ENCODE data around the gene CUX1.

GRCh38 chr7:102094316-102094650 lies 276.9 kb downstream of the CUX1 start:
- no peak for TF ChIP-seq CTCF (IDR thresholded peaks at IDR 0.05)
- no peak for TF ChIP-seq POLR2A (IDR thresholded peaks at IDR 0.05)

All from esophagus squamous epithelium (tissue), 4 donors.